Astrocyte (in vitro differentiated cells and primary cell): ENCODE data around the gene PRB4. TPM values are rescaled to one million over a fixed set of nuclear protein-coding genes. Genes with fewer than 3 reads are reported as not detected.

Experiments used
- DNase-seq: peaks from one replicate; pipeline ENCODE4 v3.0.0-alpha.2; 2010; ENCODE audit warnings: low read depth
- FAIRE-seq: peaks from 2 replicates; lab custom pipeline; 2011; peaks lifted over from hg19 to GRCh38; lab: Jason Lieb, UNC
- H2AFZ ChIP-seq: 2 replicates; pipeline ENCODE4 v1.6.0; 2012; ENCODE audit warnings: low read depth, low read length, inconsistent platforms
- H3K27ac ChIP-seq: 2 replicates; pipeline ENCODE4 v1.5.1; 2011; ENCODE audit warnings: low read depth, low read length, inconsistent platforms
- H3K27me3 ChIP-seq: 2 replicates; pipeline ENCODE4 v1.6.0; 2011; ENCODE audit warnings: low read length, inconsistent platforms; ENCODE audit not compliant: insufficient read depth
- H3K36me3 ChIP-seq: 2 replicates; pipeline ENCODE4 v1.5.1; 2011; ENCODE audit warnings: low read length, inconsistent platforms; ENCODE audit not compliant: insufficient read depth
- H3K4me1 ChIP-seq: 2 replicates; pipeline ENCODE4 v1.5.1; 2011; ENCODE audit warnings: low read length, inconsistent platforms; ENCODE audit not compliant: insufficient read depth
- H3K4me2 ChIP-seq: 2 replicates; pipeline ENCODE4 v1.6.0; 2012; ENCODE audit warnings: low read length, inconsistent platforms
- H3K4me3 ChIP-seq: 2 replicates; pipeline ENCODE4 v1.5.1; 2011; ENCODE audit warnings: low read depth, mild to moderate bottlenecking, low read length, inconsistent platforms; ENCODE audit not compliant: insufficient read depth
- H3K79me2 ChIP-seq: 2 replicates; pipeline ENCODE4 v1.6.0; 2012; ENCODE audit warnings: mild to moderate bottlenecking, low read length, inconsistent platforms; ENCODE audit not compliant: insufficient read depth
- H3K9ac ChIP-seq: 2 replicates; pipeline ENCODE4 v1.6.0; 2012; ENCODE audit warnings: mild to moderate bottlenecking, low read length, inconsistent platforms
- H3K9me3 ChIP-seq: 2 replicates; pipeline ENCODE4 v1.5.1; 2012; ENCODE audit warnings: low read depth, mild to moderate bottlenecking, low read length, inconsistent platforms; ENCODE audit not compliant: insufficient read depth
- H4K20me1 ChIP-seq: 2 replicates; pipeline ENCODE4 v1.6.0; 2012; ENCODE audit warnings: low read length, inconsistent platforms; ENCODE audit not compliant: insufficient read depth
- H3K27ac Mint-ChIP-seq: one replicate; pipeline ENCODE4 v1.8.0; 2021; ENCODE audit warnings: mild to moderate bottlenecking, mixed read lengths; ENCODE audit not compliant: unreplicated experiment
- H3K27me3 Mint-ChIP-seq: one replicate; pipeline ENCODE4 v1.8.0; 2021; ENCODE audit warnings: low read depth, mixed read lengths; ENCODE audit not compliant: unreplicated experiment
- H3K36me3 Mint-ChIP-seq: one replicate; pipeline ENCODE4 v1.8.0; 2021; ENCODE audit warnings: low read depth, mixed read lengths; ENCODE audit not compliant: unreplicated experiment
- H3K4me1 Mint-ChIP-seq: one replicate; pipeline ENCODE4 v1.8.0; 2021; ENCODE audit warnings: low read depth, mixed read lengths; ENCODE audit not compliant: unreplicated experiment
- H3K4me3 Mint-ChIP-seq: one replicate; pipeline ENCODE4 v1.8.0; 2021; ENCODE audit warnings: mild to moderate bottlenecking, moderate library complexity, mixed read lengths; ENCODE audit not compliant: unreplicated experiment
- H3K9me3 Mint-ChIP-seq: one replicate; pipeline ENCODE4 v1.8.0; 2021; ENCODE audit warnings: mild to moderate bottlenecking, mixed read lengths; ENCODE audit not compliant: unreplicated experiment
- EZH2 ChIP-seq: IDR thresholded peaks from 2 replicates; pipeline ENCODE4 v1.6.1; 2012; ENCODE audit warnings: mild to moderate bottlenecking, low read length, inconsistent platforms; ENCODE audit not compliant: insufficient read depth
- total RNA-seq: library from RNA; stranded (reverse); gene quantifications from 2 replicates; pipeline ENCODE4 v1.2.1, GENCODE V29; 2021
- TF ChIP-seq, protein P1 (sequence below): IDR thresholded peaks from 2 replicates; pipeline ENCODE4 v1.5.1; 2011; ENCODE audit warnings: low read depth, mild to moderate bottlenecking, inconsistent platforms, low read length, moderate library complexity; ENCODE audit not compliant: insufficient read depth

The PRB4 gene
- total RNA-seq, 1 donor from 2014 or later: not detected

DNA sequence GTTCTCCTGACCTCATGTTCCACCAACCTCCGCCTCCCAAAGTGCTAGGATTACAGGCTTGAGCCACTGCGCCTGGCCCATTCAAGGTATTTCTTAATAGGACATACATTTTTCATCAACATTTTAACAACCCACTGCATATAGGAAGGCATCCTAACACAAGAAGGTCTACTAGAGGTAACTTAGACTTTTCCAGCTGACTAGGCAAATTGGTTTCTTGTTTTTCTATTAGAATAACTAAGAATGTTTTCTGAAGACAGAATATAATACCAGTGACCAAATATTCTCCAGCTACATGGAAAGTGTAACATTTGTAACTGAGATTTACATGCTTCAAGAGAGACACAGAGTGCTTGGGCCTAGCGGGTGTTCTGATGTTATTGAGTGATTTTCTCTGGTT, 14.2 kb upstream of the PRB4 start:
- DNase-seq: no peak
- H3K4me1 ChIP-seq: no peaks in the 10 kb centered on the region
- Mint-ChIP-seq H3K4me1 (peaks cover 14% of the 10 kb centered on the region), H3K36me3 (peaks cover 1% of the 10 kb centered on the region), H3K9me3 (no peaks in the 10 kb centered on the region), H3K27ac (no peak overlapping the region), H3K4me3 (no peak overlapping the region), H3K27me3 (no peaks in the 10 kb centered on the region)
- no peak overlapping the region for H3K9ac ChIP-seq
- H2AFZ ChIP-seq: no peak overlapping the region
- no peaks in the 10 kb centered on the region for H3K27me3 ChIP-seq
- H3K27ac ChIP-seq: no peak overlapping the region
- H3K79me2 ChIP-seq: no peaks in the 10 kb centered on the region
- H3K4me2 ChIP-seq: no peak overlapping the region
- H4K20me1 ChIP-seq: no peaks in the 10 kb centered on the region
- no peak for FAIRE-seq
- no peaks in the 10 kb centered on the region for H3K36me3 ChIP-seq
- TF ChIP-seq, protein P1, sequence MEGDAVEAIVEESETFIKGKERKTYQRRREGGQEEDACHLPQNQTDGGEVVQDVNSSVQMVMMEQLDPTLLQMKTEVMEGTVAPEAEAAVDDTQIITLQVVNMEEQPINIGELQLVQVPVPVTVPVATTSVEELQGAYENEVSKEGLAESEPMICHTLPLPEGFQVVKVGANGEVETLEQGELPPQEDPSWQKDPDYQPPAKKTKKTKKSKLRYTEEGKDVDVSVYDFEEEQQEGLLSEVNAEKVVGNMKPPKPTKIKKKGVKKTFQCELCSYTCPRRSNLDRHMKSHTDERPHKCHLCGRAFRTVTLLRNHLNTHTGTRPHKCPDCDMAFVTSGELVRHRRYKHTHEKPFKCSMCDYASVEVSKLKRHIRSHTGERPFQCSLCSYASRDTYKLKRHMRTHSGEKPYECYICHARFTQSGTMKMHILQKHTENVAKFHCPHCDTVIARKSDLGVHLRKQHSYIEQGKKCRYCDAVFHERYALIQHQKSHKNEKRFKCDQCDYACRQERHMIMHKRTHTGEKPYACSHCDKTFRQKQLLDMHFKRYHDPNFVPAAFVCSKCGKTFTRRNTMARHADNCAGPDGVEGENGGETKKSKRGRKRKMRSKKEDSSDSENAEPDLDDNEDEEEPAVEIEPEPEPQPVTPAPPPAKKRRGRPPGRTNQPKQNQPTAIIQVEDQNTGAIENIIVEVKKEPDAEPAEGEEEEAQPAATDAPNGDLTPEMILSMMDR: no peak
- no peak for TF ChIP-seq EZH2
- no peak overlapping the region for H3K4me3 ChIP-seq
- H3K9me3 ChIP-seq: no peaks in the 10 kb centered on the region

DNA sequence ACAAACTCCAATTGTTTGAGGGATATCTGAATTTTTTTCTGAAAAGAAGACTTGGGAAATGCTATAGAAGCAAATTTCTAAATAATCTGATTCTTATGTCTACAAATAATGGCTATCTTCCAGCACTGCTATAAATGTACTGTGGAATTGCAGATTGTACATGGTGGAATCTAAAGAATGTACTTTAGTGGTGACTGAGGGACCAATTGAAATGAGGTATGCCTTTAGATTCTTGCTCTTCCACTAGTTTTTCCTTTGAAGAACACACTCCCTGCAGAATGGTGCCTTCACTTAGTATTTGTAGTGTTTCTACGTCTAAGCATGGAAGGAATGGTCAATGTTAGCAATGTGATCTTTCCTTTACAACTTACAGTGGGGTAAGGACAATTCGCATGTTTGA, 11.7 kb upstream of the PRB4 start:
- H4K20me1 ChIP-seq: no peaks in the 10 kb centered on the region
- H3K27ac Mint-ChIP-seq: no peak overlapping the region
- no peak overlapping the region for H3K4me2 ChIP-seq
- peaks cover 1% of the 10 kb centered on the region for H3K36me3 Mint-ChIP-seq
- peaks cover 4% of the 10 kb centered on the region for H3K27me3 Mint-ChIP-seq
- H3K4me3 Mint-ChIP-seq: no peak overlapping the region
- peaks cover 14% of the 10 kb centered on the region for H3K4me1 Mint-ChIP-seq
- DNase-seq (no peak), FAIRE-seq (no peak)
- no peak overlapping the region for H3K4me3 ChIP-seq
- H3K79me2 ChIP-seq: no peaks in the 10 kb centered on the region
- H3K27ac ChIP-seq: no peak overlapping the region
- H2AFZ ChIP-seq: no peak overlapping the region
- no peaks in the 10 kb centered on the region for H3K9me3 Mint-ChIP-seq
- H3K4me1 ChIP-seq: no peaks in the 10 kb centered on the region
- TF ChIP-seq, protein P1: no peak
- TF ChIP-seq EZH2: no peak
- H3K27me3 ChIP-seq: no peaks in the 10 kb centered on the region
- no peaks in the 10 kb centered on the region for H3K36me3 ChIP-seq
- H3K9ac ChIP-seq: no peak overlapping the region
- H3K9me3 ChIP-seq: no peaks in the 10 kb centered on the region

DNA sequence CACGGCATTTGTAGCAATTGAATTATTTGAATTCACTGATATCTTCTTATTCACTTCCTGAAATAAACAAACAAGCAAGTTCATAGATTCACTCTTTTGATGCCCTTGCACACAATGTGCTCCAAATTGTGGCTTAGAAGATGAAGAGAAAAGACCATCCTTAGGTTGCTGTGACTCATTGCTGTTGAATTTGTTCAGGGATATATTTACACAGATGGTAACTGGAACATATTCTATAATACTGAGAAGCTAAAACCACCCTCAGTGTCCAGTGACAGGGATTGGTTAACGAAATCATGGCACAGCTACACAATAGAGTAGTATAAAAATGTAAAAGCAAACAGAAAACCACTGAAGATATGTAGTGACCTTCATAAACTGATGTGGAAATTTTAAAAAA, 3.1 kb downstream of the PRB4 start:
- no peaks in the 10 kb centered on the region for H3K4me1 Mint-ChIP-seq
- no peak overlapping the region for H3K4me3 ChIP-seq

More for the DNA sequence above, 3.1 kb downstream of the PRB4 start:
- FAIRE-seq (no peak), DNase-seq (no peak)
- Histone ChIP-seq H3K27ac (no peak overlapping the region), H3K36me3 (no peaks in the 10 kb centered on the region), H3K9me3 (no peaks in the 10 kb centered on the region), H3K27me3 (no peaks in the 10 kb centered on the region), H2AFZ (no peak overlapping the region), H4K20me1 (no peaks in the 10 kb centered on the region), H3K4me1 (no peaks in the 10 kb centered on the region), H3K9ac (no peak overlapping the region), H3K79me2 (no peaks in the 10 kb centered on the region), H3K4me2 (no peak overlapping the region)
- no peaks in the 10 kb centered on the region for H3K9me3 Mint-ChIP-seq
- no peaks in the 10 kb centered on the region for H3K36me3 Mint-ChIP-seq
- no peak for TF ChIP-seq EZH2
- TF ChIP-seq, protein P1: no peak
- no peak overlapping the region for H3K4me3 Mint-ChIP-seq
- no peak overlapping the region for H3K27ac Mint-ChIP-seq
- no peaks in the 10 kb centered on the region for H3K27me3 Mint-ChIP-seq
